Stomach (tissue), 9 donors: Measurements from ENCODE around the gene MTHFD2L. TPM values are rescaled to one million over a fixed set of nuclear protein-coding genes. Genes with fewer than 3 reads are reported as not detected.
"Not testable (repeated sequence)": the region's sequence is repeated elsewhere in the genome, so short reads cannot be mapped to it uniquely, and the experiment has no call there.

Source experiments
- DNase-seq, 2 donors: peaks; one replicate each; pipeline versions ENCODE4 v3.0.0 to v3.0.0-alpha.2; 2013 to 2019
- H3K27ac ChIP-seq, 5 donors: fragments of 200-600 bp in 4 of 5; sonication (generic) in 4 of 5; one replicate each; pipeline ENCODE4 v1.5.1; 2013 to 2019; ENCODE audit warnings: mild to moderate bottlenecking in 1 of 5, moderate library complexity in 1 of 5
- H3K27me3 ChIP-seq, 3 donors: fragments of 200-600 bp; sonication (generic); one replicate each; pipeline ENCODE4 v1.5.1; 2017 to 2019; ENCODE audit warnings: mixed run types in 1 of 3
- H3K36me3 ChIP-seq, 4 donors: fragments of 200-600 bp; sonication (generic); 1 replicate in 3 of 4; 2 replicates in 1 of 4; pipeline ENCODE4 v1.5.1; 2016 to 2019
- H3K4me1 ChIP-seq, 4 donors: fragments of 200-600 bp; sonication (generic); one replicate each; pipeline ENCODE4 v1.5.1; 2016 to 2019
- H3K4me3 ChIP-seq, 4 donors: fragments of 200-600 bp; sonication (generic) in 3 of 4; one replicate each; pipeline ENCODE4 v1.5.1; 2016 to 2019; ENCODE audit warnings: mild to moderate bottlenecking in 1 of 4
- H3K9me3 ChIP-seq, 4 donors: fragments of 200-600 bp; sonication (generic); one replicate each; pipeline ENCODE4 v1.5.1; 2016 to 2019
- CTCF ChIP-seq, 7 experiments: fragments of 450-650 bp in 4 of 7; fragments of 200-600 bp in 3 of 7; sonication (generic) in 3 of 7; IDR thresholded peaks; one replicate each; pipeline ENCODE4 v1.5.1; 2016 to 2019; ENCODE audit warnings: antibody characterized with exemption in 7 of 7, control low read depth in 2 of 7, mild to moderate bottlenecking in 1 of 7
- EP300 ChIP-seq: sonication (generic); formaldehyde crosslinking; IDR thresholded peaks from one replicate; pipeline ENCODE4 v1.6.1; 2017; ENCODE audit warnings: antibody characterized with exemption
- POLR2A ChIP-seq, 4 donors: fragments of 450-650 bp; IDR thresholded peaks; one replicate each; pipeline ENCODE4 v1.6.1; 2016; ENCODE audit warnings: antibody characterized with exemption in 4 of 4, control low read depth in 2 of 4, mild to moderate bottlenecking in 1 of 4, moderate library complexity in 1 of 4
- POLR2AphosphoS5 ChIP-seq, 3 donors: sonication (generic); formaldehyde crosslinking; IDR thresholded peaks; one replicate each; pipeline ENCODE4 v1.6.1; 2016; ENCODE audit warnings: antibody characterized with exemption in 3 of 3
- WGBS, 5 donors: extraction: QIAGEN DNeasy Blood & Tissue Kit in 3 of 5; methylation state at CpG; one replicate each; pipeline versions ENCODE4 v1.1.5 to v1.1.7; 2013 to 2018; 5-methylcytosine and 5-hydroxymethylcytosine counted together
- intact Hi-C: fragments of 100-400 bp; cut with DNase I; formaldehyde crosslinking; loops from one replicate; pipeline ENCODE4 v1.15.1; 2023; ENCODE audit warnings: low total_unique reads
- polyA plus RNA-seq, 3 donors: library from polyadenylated mRNA; stranded (reverse); fragments of 200-250 nt; gene quantifications; one replicate each; pipeline ENCODE4 v1.2.3, GENCODE V29; 2013
- total RNA-seq, 5 donors: library from RNA; depleted of rRNA; stranded (reverse); fragments of >200 nt; gene quantifications; one replicate each; pipeline versions ENCODE4 v1.1.0 to v1.2.3, GENCODE V29; 2014 to 2016
- donor health status: healthy with polysubstance abuse.
- donor health status: Bipolar disorder and iron deficiency.
- donor health status: healthy.

Gene MTHFD2L
- total and polyA plus RNA-seq, 8 donors, result 1.4 to 34.1 (median 8.2) TPM

GRCh38 chr4:74127745-74128144, 30.2 kb upstream of the MTHFD2L start:
- WGBS, 5 donors, result 84 to 92% (median 88%) methylated on average over 4 of the region's 4 CpGs
- intact Hi-C loops, result no loop called here
- Histone ChIP-seq H3K4me1 (peaks cover 0 to 8% (median 3%) of the 10 kb centered on the region in 4 donors), H3K36me3 (no peaks in the 10 kb centered on the region), H3K4me3 (no peak overlapping the region), H3K27ac (no peak overlapping the region), H3K9me3 (peaks cover 0 to 7% (median 0%) of the 10 kb centered on the region in 4 donors), H3K27me3 (no peaks in the 10 kb centered on the region)
- no peak for TF ChIP-seq POLR2A (IDR thresholded peaks at IDR 0.05)
- TF ChIP-seq CTCF (IDR thresholded peaks at IDR 0.05), result no peak
- no peak for TF ChIP-seq POLR2AphosphoS5 (IDR thresholded peaks at IDR 0.05)
- no peak for TF ChIP-seq EP300
- DNase-seq, result no peak

GRCh38 chr4:74130843-74131242, 27.1 kb upstream of the MTHFD2L start:
- WGBS, 5 donors, result 94 to 100% (median 97%) methylated on average over 2 of the region's 2 CpGs
- H3K27me3 ChIP-seq, H3K9me3 ChIP-seq, H3K4me1 ChIP-seq, DNase-seq, H3K36me3 ChIP-seq, H3K4me3 ChIP-seq, intact Hi-C loops, H3K27ac ChIP-seq: not testable (repeated sequence)

DNA sequence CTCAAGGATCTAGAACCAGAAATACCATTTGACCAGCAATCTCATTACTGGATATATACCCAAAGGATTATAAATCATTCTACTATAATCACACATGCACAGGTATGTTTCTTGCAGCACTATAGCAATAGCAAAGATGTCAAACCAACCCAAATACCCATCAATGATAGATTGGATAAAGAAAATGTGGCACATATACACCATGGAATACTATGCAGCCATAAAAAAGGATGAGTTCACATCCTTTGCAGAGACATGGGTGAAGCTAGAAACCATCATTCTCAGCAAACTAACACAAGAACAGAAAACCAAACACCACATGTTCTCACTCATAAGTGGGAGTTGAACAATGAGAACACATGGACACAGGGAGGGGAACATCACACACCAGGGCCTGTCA, 25.7 kb upstream of the MTHFD2L start:
- intact Hi-C loops, H3K27ac ChIP-seq: not testable (repeated sequence)

GRCh38 chr4:74132944-74133343, 25.0 kb upstream of the MTHFD2L start:
- H3K27ac ChIP-seq, result no peak overlapping the region
- TF ChIP-seq POLR2A (IDR thresholded peaks at IDR 0.05) (no peak), POLR2AphosphoS5 (IDR thresholded peaks at IDR 0.05) (no peak), CTCF (IDR thresholded peaks at IDR 0.05) (no peak), EP300 (no peak)
- H3K9me3 ChIP-seq, result peaks cover 0 to 11% (median 3%) of the 10 kb centered on the region in 4 donors
- H3K36me3 ChIP-seq, result no peaks in the 10 kb centered on the region
- H3K27me3 ChIP-seq, result no peaks in the 10 kb centered on the region
- no peak overlapping the region for H3K4me3 ChIP-seq
- H3K4me1 ChIP-seq, result peaks cover 0 to 5% (median 0%) of the 10 kb centered on the region in 4 donors
- intact Hi-C loops, result no loop called here
- 79 to 95% (median 90%) methylated on average over 1 of the region's 1 CpG for WGBS, 5 donors
- no peak for DNase-seq

More for the DNA sequence above, 25.7 kb upstream of the MTHFD2L start:
- not testable (repeated sequence) for H3K4me1 ChIP-seq, H3K4me3 ChIP-seq, H3K36me3 ChIP-seq, DNase-seq, H3K27me3 ChIP-seq
- H3K9me3 ChIP-seq, result peaks cover 0 to 11% (median 3%) of the 10 kb centered on the region in 4 donors

- H3K9me3 ChIP-seq, result peaks cover 0 to 11% (median 3%) of the 10 kb centered on the region in 4 donors
- no peak overlapping the region for H3K4me3 ChIP-seq
- TF ChIP-seq CTCF (IDR thresholded peaks at IDR 0.05), result peak in 5 of 7 experiments; percentile 49 to 81 (median 76)
- no peak for TF ChIP-seq POLR2A (IDR thresholded peaks at IDR 0.05)
- no peak for TF ChIP-seq EP300
- peak in 1 of 3 donors; percentile 65 for TF ChIP-seq POLR2AphosphoS5 (IDR thresholded peaks at IDR 0.05)
- 29 to 36% (median 33%) methylated on average over 8 of the region's 8 CpGs for WGBS, 5 donors
- DNase-seq, result peak; percentile 81 to 92
- no peaks in the 10 kb centered on the region for H3K27me3 ChIP-seq
- H3K4me1 ChIP-seq, result peaks cover 0 to 5% (median 0%) of the 10 kb centered on the region in 4 donors
- intact Hi-C loops, result no loop called here
- no peak overlapping the region for H3K27ac ChIP-seq
- H3K36me3 ChIP-seq, result no peaks in the 10 kb centered on the region
Measured at GRCh38 chr4:74133786-74134499, 24.0 kb upstream of the MTHFD2L start.
